K562 (cell line): Measurements from ENCODE around the gene CD276. TPM values are rescaled to one million over a fixed set of nuclear protein-coding genes. Genes with fewer than 3 reads are reported as not detected.

Source experiments
- ATAC-seq: fragments of 200-7000 bp; cut with Tn5 transposase; 3 replicates; pipeline ENCODE4 v1.9.1; 2020; ENCODE audit warnings: moderate library complexity
- BruUV-seq: library from RNA; stranded (reverse); fragments of 400-500 nt; replicated peaks from 2 replicates; lab custom pipeline; 2021; lab: Mats Ljungman, UMichigan
- CTCF ChIA-PET: fragments of 300-600 bp; formaldehyde crosslinking; extraction: SDS; loops from one replicate; lab custom pipeline; 2021; ENCODE audit warnings: low intra/inter-chr PET ratio; lab: Yijun Ruan, JAX
- POLR2A ChIA-PET: fragments of 300-600, 350-650 bp; sonication (Branson Sonifier 250); formaldehyde crosslinking; extraction: SDS; loops from one replicate; lab custom pipeline; 2021; ENCODE audit warnings: antibody characterized with exemption, inconsistent platforms; lab: Yijun Ruan, JAX
- DNase-seq, 4 experiments: peaks; one replicate each; pipeline versions ENCODE4 v3.0.0 to v3.0.0-alpha.2; 2011 to 2018; ENCODE audit warnings: low spot score in 3 of 4, mixed read lengths in 3 of 4; ENCODE audit errors: extremely low read depth in 1 of 4
- FAIRE-seq: peaks from 2 replicates; lab custom pipeline; 2011; peaks lifted over from hg19 to GRCh38; lab: Jason Lieb, UNC
- H2AFZ ChIP-seq: 2 replicates; pipeline ENCODE4 v1.6.0; 2011; ENCODE audit warnings: low read depth, low read length, control low read depth, inconsistent platforms
- H3K27ac ChIP-seq: fragments of 200-600 bp; 3 replicates; pipeline ENCODE4 v1.8.0; 2011; ENCODE audit warnings: low read depth, mild to moderate bottlenecking, control low read depth, inconsistent platforms, low read length, moderate library complexity, mixed read lengths; ENCODE audit errors: extremely low read depth
- H3K27me3 ChIP-seq, 2 experiments: fragments of 300-600 bp in 1 of 2; 2 replicates in 1 of 2; 3 replicates in 1 of 2; pipeline versions ENCODE4 v1.6.0 to v1.8.0; 2011; ENCODE audit warnings: inconsistent platforms in 2 of 2, low read length in 2 of 2, mild to moderate bottlenecking in 1 of 2, mixed read lengths in 1 of 2, moderate library complexity in 1 of 2; ENCODE audit not compliant: control insufficient read depth in 2 of 2, insufficient read depth in 2 of 2
- H3K36me3 ChIP-seq: fragments of 300-600 bp; 3 replicates; pipeline ENCODE4 v1.8.0; 2011; ENCODE audit warnings: mild to moderate bottlenecking, low read length, inconsistent platforms; ENCODE audit not compliant: control insufficient read depth, insufficient read depth
- H3K4me1 ChIP-seq, 2 experiments: fragments of 200-600 bp in 1 of 2; replicated peaks in 1 of 2; 2 replicates in 1 of 2; 3 replicates in 1 of 2; pipeline versions ENCODE4 v1.5.1 to v1.8.0; 2011; ENCODE audit warnings: inconsistent platforms in 2 of 2, low read length in 2 of 2, mild to moderate bottlenecking in 1 of 2, mixed read lengths in 1 of 2, moderate library complexity in 1 of 2; ENCODE audit not compliant: control insufficient read depth in 2 of 2, insufficient read depth in 2 of 2
- H3K4me2 ChIP-seq: 2 replicates; pipeline ENCODE4 v1.6.1; 2011; ENCODE audit warnings: low read length, control low read depth, inconsistent platforms, mixed read lengths; ENCODE audit not compliant: insufficient read depth
- H3K4me3 ChIP-seq: fragments of 200-600 bp; sonication (generic), shearing (Covaris generic); 2 replicates; pipeline ENCODE4 v1.5.1; 2016; ENCODE audit warnings: control low read depth, inconsistent platforms
- H3K79me2 ChIP-seq: fragments of 200-600 bp; 3 replicates; pipeline ENCODE4 v1.8.0; 2011; ENCODE audit warnings: low read length, inconsistent platforms; ENCODE audit not compliant: control insufficient read depth, insufficient read depth
- H3K9ac ChIP-seq, 2 experiments: 2 replicates each; pipeline versions ENCODE4 v1.6.0 to v1.6.1; 2011; ENCODE audit warnings: low read depth in 2 of 2, low read length in 2 of 2, control low read depth in 1 of 2, inconsistent platforms in 1 of 2, mild to moderate bottlenecking in 1 of 2, mixed read lengths in 1 of 2; ENCODE audit not compliant: insufficient read depth in 1 of 2
- H3K9me1 ChIP-seq: one replicate; pipeline ENCODE4 v1.6.0; 2011; ENCODE audit warnings: inconsistent platforms, mild to moderate bottlenecking, low read length, moderate library complexity; ENCODE audit not compliant: control insufficient read depth, insufficient read depth
- H3K9me3 ChIP-seq: replicated peaks from 2 replicates; pipeline ENCODE4 v1.5.1; 2011; ENCODE audit warnings: low read depth, low read length, inconsistent platforms; ENCODE audit not compliant: control insufficient read depth, insufficient read depth
- H4K20me1 ChIP-seq: replicated peaks from 2 replicates; pipeline ENCODE4 v1.6.1; 2011; ENCODE audit warnings: low read length, inconsistent platforms, mixed read lengths; ENCODE audit not compliant: control insufficient read depth, insufficient read depth
- BHLHE40 ChIP-seq: IDR thresholded peaks from 2 replicates; pipeline ENCODE4 v1.6.1; 2011; ENCODE audit warnings: low read length, improper control_type of control experiment
- BRCA1 ChIP-seq, 2 experiments: fragments of 450-650 bp in 1 of 2; sonication (generic) in 1 of 2; formaldehyde crosslinking in 1 of 2; IDR thresholded peaks; 2 replicates each; pipeline versions ENCODE4 v1.5.0 to v1.6.1; 2017 to 2020; ENCODE audit warnings: mild to moderate bottlenecking in 1 of 2, missing genetic modification reagents in 1 of 2
- CBFA2T3 ChIP-seq: fragments of 450-650 bp; IDR thresholded peaks from 2 replicates; pipeline ENCODE4 v1.6.1; 2017
- CREB3 ChIP-seq: fragments of 450-650 bp; conservative IDR thresholded peaks from 2 replicates; pipeline ENCODE4 v1.6.1; 2016; ENCODE audit warnings: missing genetic modification characterization, low read depth, mild to moderate bottlenecking, missing compliant biosample characterization, moderate library complexity
- GABPB1 ChIP-seq: sonication (generic); formaldehyde crosslinking; IDR thresholded peaks from 2 replicates; pipeline ENCODE4 v1.8.0; 2022; ENCODE audit warnings: mild to moderate bottlenecking, missing genetic modification reagents
- MED1 ChIP-seq: sonication (generic); formaldehyde crosslinking; IDR thresholded peaks from 2 replicates; pipeline ENCODE4 v1.8.1; 2023; ENCODE audit warnings: missing genetic modification reagents, borderline replicate concordance
- MEF2D ChIP-seq: conservative IDR thresholded peaks from 2 replicates; pipeline ENCODE4 v1.6.1; 2016; ENCODE audit warnings: low read depth, missing genetic modification characterization, missing compliant biosample characterization
- PRDM10 ChIP-seq: fragments of 450-650 bp; IDR thresholded peaks from 2 replicates; pipeline ENCODE4 v1.6.1; 2018; ENCODE audit not compliant: partially characterized antibody
- RBM15 ChIP-seq: fragments of 200-400 bp; formaldehyde crosslinking; IDR thresholded peaks from 2 replicates; pipeline ENCODE4 v1.6.1; 2018; ENCODE audit warnings: mild to moderate bottlenecking, low read length, moderate library complexity; ENCODE audit not compliant: insufficient read depth
- SAFB2 ChIP-seq: fragments of 200-400 bp; formaldehyde crosslinking; IDR thresholded peaks from 2 replicates; pipeline ENCODE4 v1.6.1; 2018; ENCODE audit warnings: borderline replicate concordance, low read length, low read depth, moderate library complexity; ENCODE audit not compliant: severe bottlenecking
- ZFP36 ChIP-seq: fragments of 150-350 bp; IDR thresholded peaks from 2 replicates; pipeline ENCODE4 v1.6.1; 2018; ENCODE audit warnings: low read length, low read depth; ENCODE audit not compliant: partially characterized antibody
- ZNF23 ChIP-seq: fragments of 250-450 bp; sonication (Bioruptor Pico); IDR thresholded peaks from 2 replicates; pipeline ENCODE4 v1.4.0; 2020; ENCODE audit warnings: mild to moderate bottlenecking
- ZNF644 ChIP-seq: fragments of 200-800 bp; sonication (Bioruptor generic); IDR thresholded peaks from 2 replicates; pipeline ENCODE4 v1.6.1; 2016; ENCODE audit warnings: low read depth, missing genetic modification characterization, missing compliant biosample characterization
- ZSCAN29 ChIP-seq: fragments of 450-650 bp; IDR thresholded peaks from 2 replicates; pipeline ENCODE4 v1.6.1; 2017
- WGBS: fragments of 100-300 bp; shearing (Covaris generic); methylation state at CpG from one replicate; pipeline ENCODE4 v1.1.6; 2016; ENCODE audit warnings: low coverage, mixed read lengths; ENCODE audit not compliant: insufficient coverage; ENCODE audit errors: missing lambda C conversion rate; 5-methylcytosine and 5-hydroxymethylcytosine counted together
- in situ Hi-C: fragments of 300-500 bp; cut with MboI; formaldehyde crosslinking; loops from 4 replicates; pipeline ENCODE4 v1.15.0; 2018; ENCODE audit warnings: inconsistent platforms, mixed read lengths
- intact Hi-C: fragments of 100-400 bp; cut with micrococcal nuclease; formaldehyde crosslinking; loops from 2 replicates; pipeline ENCODE4 v1.14.2; 2022
- polyA plus RNA-seq, 8 experiments: library from polyadenylated mRNA; depleted of rRNA in 4 of 8; stranded (reverse) in 5 of 8; unstranded in 3 of 8; fragments of >200 nt; fragmentation: Nextera tagmentation in 2 of 8; fragmentation: Illumina TruSeq in 1 of 8; extraction: Ambion mirVana in 2 of 8; extraction: Trizol in 1 of 8; gene quantifications; 2 replicates each; pipeline versions ENCODE4 v1.2.1 to v1.2.3, GENCODE V29; 2011 to 2014; ENCODE audit warnings: inconsistent platforms in 1 of 8, missing spikeins in 1 of 8
- total RNA-seq, 7 experiments: library from RNA; depleted of rRNA in 6 of 7; stranded (reverse); fragments of >200 nt in 6 of 7; fragmentation: Illumina TruSeq in 2 of 7; extraction: Trizol in 2 of 7; gene quantifications; 2 replicates each; pipeline versions ENCODE4 v1.2.1 to v1.2.3, GENCODE V29; 2011 to 2021; ENCODE audit warnings: low replicate concordance in 1 of 7
- TF ChIP-seq, protein P1 (sequence below): fragments of 250-450 bp; sonication (Bioruptor Pico); IDR thresholded peaks from 2 replicates; pipeline ENCODE4 v1.5.0; 2021; ENCODE audit warnings: mild to moderate bottlenecking, moderate library complexity

Gene CD276
- total and polyA plus RNA-seq, 9 of the 15 experiments (the other 6 are each of a cell fraction or from before 2014, with no cell fraction given), result 0.11 to 3.6 (median 2.3) TPM

GRCh38 chr15:73723191-73723590 is 39.0 kb downstream of the CD276 start:
- Histone ChIP-seq H3K4me3 (no peak overlapping the region), H4K20me1 (peaks cover 7% of the 10 kb centered on the region; the same call in 1 of the 2 replicates), H3K27me3 (peaks cover 3 to 30% of the 10 kb centered on the region in 2 experiments; a peak in 3 of 5 replicates), H3K9me3 (no peaks in the 10 kb centered on the region), H3K36me3 (no peaks in the 10 kb centered on the region), H3K9me1 (no peaks in the 10 kb centered on the region), H3K27ac (no peak overlapping the region), H3K9ac (no peak overlapping the region), H2AFZ (no peak overlapping the region), H3K4me2 (no peak overlapping the region), H3K79me2 (no peaks in the 10 kb centered on the region), H3K4me1 (no peaks in the 10 kb centered on the region)
- intact Hi-C loops, result no loop called here
- ATAC-seq (no peak), FAIRE-seq (no peak), DNase-seq (no peak)
- in situ Hi-C loops, result no loop called here
- 0% methylated on average over 4 of the region's 4 CpGs for WGBS
- CTCF ChIA-PET, result no interaction called here
- no TSS peak for BruUV-seq
- TF ChIP-seq PRDM10 (no peak), ZNF644 (tag) (no peak), ZFP36 (no peak), SAFB2 (no peak), RBM15 (no peak), CREB3 (tag) (no peak), GABPB1 (no peak), MEF2D (tag) (no peak), BRCA1 (IDR thresholded peaks at IDR 0.05) (no peak), BRCA1 (CRISPR knock-in tag; IDR thresholded peaks at IDR 0.05) (no peak), MED1 (CRISPR knock-in tag) (no peak), BHLHE40 (no peak), CBFA2T3 (no peak), ZNF23 (no peak), ZSCAN29 (no peak)
- TF ChIP-seq, protein P1, sequence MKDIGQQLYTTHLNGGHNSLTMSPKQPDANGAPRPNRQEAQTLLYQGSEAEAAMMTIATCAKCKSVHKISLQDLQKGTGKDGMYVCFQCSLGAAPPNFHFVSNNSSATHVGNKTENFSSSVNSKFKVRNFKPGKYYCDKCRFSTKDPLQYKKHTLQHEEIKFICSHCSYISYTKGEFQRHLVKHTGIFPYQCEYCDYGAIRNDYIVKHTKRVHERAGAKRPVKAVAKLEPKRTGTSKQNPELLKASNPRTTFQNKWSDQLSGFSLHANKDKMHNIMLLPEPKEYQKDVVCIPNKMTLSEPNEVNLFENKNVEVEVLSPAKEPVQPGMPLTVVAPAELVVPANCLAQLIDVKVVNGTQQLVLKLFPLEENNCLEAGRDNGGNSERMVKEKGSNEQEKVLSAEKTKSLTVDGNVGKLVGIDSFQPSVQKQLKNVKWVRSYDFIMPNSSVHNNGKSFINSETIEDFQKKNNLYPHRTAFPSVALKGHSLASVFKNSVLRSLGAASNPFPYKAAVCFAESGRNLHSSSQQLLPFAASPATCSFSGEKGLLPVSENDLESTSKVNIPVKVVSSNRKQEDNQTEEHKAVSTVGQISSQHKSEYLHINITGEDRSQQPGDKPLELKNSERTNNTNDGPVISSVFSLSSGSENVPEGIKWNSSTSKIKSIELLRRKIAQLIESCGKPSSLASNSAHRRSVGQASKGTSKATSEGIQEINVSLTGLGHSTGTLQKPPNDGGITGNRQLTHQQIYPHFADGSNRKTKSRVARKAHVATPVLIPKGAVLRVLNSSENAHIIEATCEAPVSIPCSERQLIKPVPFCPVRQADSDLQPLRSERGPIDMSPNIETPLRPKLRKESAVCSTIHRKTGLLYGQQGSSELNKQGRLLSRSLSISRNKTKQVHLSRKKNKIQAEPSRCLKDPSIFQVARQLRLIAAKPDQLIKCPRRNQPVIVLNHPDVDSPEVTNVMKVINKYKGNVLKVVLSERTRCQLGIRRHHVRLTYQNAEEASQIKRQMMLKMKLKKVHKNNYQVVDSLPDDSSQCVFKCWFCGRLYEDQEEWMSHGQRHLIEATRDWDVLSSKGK (CRISPR knock-in tag), result no peak
- POLR2A ChIA-PET, result interaction anchor here (0.6 kb wide), 1 partner anchor 322 kb away, joined by 3 read pairs; no protein-coding TSS in a partner anchor
